OCI-LY7 (cell line): ENCODE measurements around the gene GCLC. TPM values are rescaled to one million over a fixed set of nuclear protein-coding genes. Genes with fewer than 3 reads are reported as not detected.

Source experiments
- BruUV-seq: library from RNA; stranded (reverse); fragments of 400-500 nt; replicated peaks from 2 replicates; lab custom pipeline; 2021; lab: Mats Ljungman, UMichigan
- CTCF ChIA-PET: fragments of 300-600 bp; sonication (Branson Sonifier 250); formaldehyde crosslinking; loops from one replicate; lab custom pipeline; 2022; ENCODE audit warnings: antibody characterized with exemption; ENCODE audit not compliant: unreplicated experiment; lab: Charles Lee
- POLR2A ChIA-PET: fragments of 300-600 bp; sonication (Branson Sonifier 250); formaldehyde crosslinking; loops from one replicate; lab custom pipeline; 2022; ENCODE audit warnings: antibody characterized with exemption; lab: Charles Lee
- DNase-seq: peaks from one replicate; pipeline ENCODE4 v3.0.0-alpha.2; 2015; ENCODE audit warnings: low spot score
- H2AFZ ChIP-seq: fragments of 200-600 bp; sonication (generic), shearing (Covaris generic); 2 replicates; pipeline ENCODE4 v1.6.1; 2014; ENCODE audit warnings: mild to moderate bottlenecking, antibody characterized with exemption, low read length, moderate library complexity
- H3K27ac ChIP-seq: fragments of 200-600 bp; sonication (generic); 2 replicates; pipeline ENCODE4 v1.5.1; 2014; ENCODE audit warnings: mixed run types, low read depth, mild to moderate bottlenecking, moderate library complexity, low read length, inconsistent platforms; ENCODE audit not compliant: poor library complexity, severe bottlenecking
- H3K36me3 ChIP-seq: fragments of 200-600 bp; sonication (generic); 2 replicates; pipeline ENCODE4 v1.6.1; 2014; ENCODE audit warnings: mild to moderate bottlenecking, antibody characterized with exemption, low read length, moderate library complexity, mixed read lengths; ENCODE audit not compliant: insufficient read depth
- H3K4me1 ChIP-seq: fragments of 200-600 bp; sonication (generic); 2 replicates; pipeline ENCODE4 v1.5.1; 2014; ENCODE audit warnings: mild to moderate bottlenecking, low read length; ENCODE audit not compliant: insufficient read depth, poor library complexity, severe bottlenecking
- H3K4me2 ChIP-seq: fragments of 200-600 bp; sonication (generic); 2 replicates; pipeline ENCODE4 v1.6.1; 2014; ENCODE audit warnings: mild to moderate bottlenecking, low read length
- H3K4me3 ChIP-seq: fragments of 200-600 bp; sonication (generic); 2 replicates; pipeline ENCODE4 v1.5.1; 2014; ENCODE audit warnings: mild to moderate bottlenecking, low read depth, low read length; ENCODE audit not compliant: poor library complexity, severe bottlenecking
- H3K79me2 ChIP-seq: fragments of 200-600 bp; sonication (generic); 2 replicates; pipeline ENCODE4 v1.6.1; 2016; ENCODE audit warnings: low read depth, mild to moderate bottlenecking, low read length, moderate library complexity, mixed read lengths; ENCODE audit not compliant: insufficient read depth
- H3K9me2 ChIP-seq: fragments of 200-600 bp; sonication (generic); 2 replicates; pipeline ENCODE4 v1.6.1; 2016; ENCODE audit warnings: mild to moderate bottlenecking, low read length, mixed read lengths; ENCODE audit not compliant: insufficient read depth
- H3K9me3 ChIP-seq: fragments of 200-600 bp; sonication (generic); 2 replicates; pipeline ENCODE4 v1.6.1; 2014; ENCODE audit warnings: mild to moderate bottlenecking, mixed run types, low read length, mixed read lengths
- H4K20me1 ChIP-seq: fragments of 200-600 bp; sonication (generic); 2 replicates; pipeline ENCODE4 v1.6.1; 2014; ENCODE audit warnings: mild to moderate bottlenecking, antibody characterized with exemption, low read length, moderate library complexity, mixed read lengths; ENCODE audit not compliant: insufficient read depth
- CTCF ChIP-seq: fragments of 200-600 bp; sonication (generic); conservative IDR thresholded peaks from 2 replicates; pipeline ENCODE4 v1.5.1; 2014; ENCODE audit warnings: mild to moderate bottlenecking, antibody characterized with exemption, low read length, moderate library complexity, mixed read lengths
- EZH2phosphoT487 ChIP-seq: fragments of 200-600 bp; sonication (generic); IDR thresholded peaks from 2 replicates; pipeline ENCODE4 v1.6.1; 2018; ENCODE audit warnings: low read depth, borderline replicate concordance, mild to moderate bottlenecking, mixed run types, antibody characterized with exemption, low read length, moderate library complexity, mixed read lengths
- intact Hi-C: fragments of 100-400 bp; cut with micrococcal nuclease; formaldehyde crosslinking; loops from one replicate; pipeline ENCODE4 v1.10.0; 2022; ENCODE audit not compliant: unreplicated experiment
- total RNA-seq, 2 experiments: library from RNA; depleted of rRNA in 1 of 2; stranded (reverse); fragments of >200 nt in 1 of 2; shearing (Covaris generic) in 1 of 2; gene quantifications; 2 replicates each; pipeline ENCODE4 v1.2.3, GENCODE V29; 2014 to 2022

GCLC gene
- total RNA-seq, 2 experiments from 2014 or later: 14.3 to 30.4 TPM

- H3K4me2 ChIP-seq: no peak overlapping the region
- H3K27ac ChIP-seq: no peak overlapping the region
- no peaks in the 10 kb centered on the region for H3K9me3 ChIP-seq
- intact Hi-C loops: no loop called here
- no peaks in the 10 kb centered on the region for H3K4me1 ChIP-seq
- no peak overlapping the region for H2AFZ ChIP-seq
- H3K36me3 ChIP-seq: no peaks in the 10 kb centered on the region
- H4K20me1 ChIP-seq: peaks cover 9% of the 10 kb centered on the region
- CTCF ChIA-PET: interaction anchor here (0.6 kb wide), 1 partner anchor 17 kb away, joined by 8 read pairs; the partner anchor contains the start of gene GCLC
- BruUV-seq: no TSS peak
- DNase-seq: no peak
- no peaks in the 10 kb centered on the region for H3K9me2 ChIP-seq
- POLR2A ChIA-PET: interaction anchor here (0.7 kb wide), 1 partner anchor 165 kb away, joined by 3 read pairs; no protein-coding TSS in a partner anchor
- TF ChIP-seq CTCF: no peak
- no peak for TF ChIP-seq EZH2phosphoT487
- 0 out of 2 replicates have a peak, but pooled peaks cover under 1% of the 10 kb centered on the region for H3K79me2 ChIP-seq
- H3K4me3 ChIP-seq: no peak overlapping the region
Measured at GRCh38 chr6:53527249-53527765, 17.6 kb downstream of the GCLC start.

GRCh38 chr6:53526000-53526399 is 18.9 kb downstream of the GCLC start:
- Histone ChIP-seq H4K20me1 (peaks cover 9% of the 10 kb centered on the region), H3K79me2 (no peaks in the 10 kb centered on the region), H3K4me3 (no peak overlapping the region), H3K4me2 (no peak overlapping the region), H3K9me3 (no peaks in the 10 kb centered on the region), H3K27ac (no peak overlapping the region), H3K9me2 (no peaks in the 10 kb centered on the region), H2AFZ (no peak overlapping the region), H3K4me1 (no peaks in the 10 kb centered on the region), H3K36me3 (no peaks in the 10 kb centered on the region)
- DNase-seq: no peak
- intact Hi-C loops: no loop called here
- ChIA-PET CTCF (no interaction called here), POLR2A (interaction anchor here (0.5 to 1.1 kb wide), 4 partner anchors 18 to 1065 kb away, joined by 3 to 5 read pairs (median 3); no protein-coding TSS in a partner anchor)
- no TSS peak for BruUV-seq
- no peak for TF ChIP-seq EZH2phosphoT487
- TF ChIP-seq CTCF: no peak

GRCh38 chr6:53524455-53524815 is 20.5 kb downstream of the GCLC start:
- H3K36me3 ChIP-seq: peaks cover 10% of the 10 kb centered on the region; the same call in 1 of the 2 replicates
- H3K9me2 ChIP-seq: no peaks in the 10 kb centered on the region
- POLR2A ChIA-PET: interaction anchor here (0.5 to 1.2 kb wide), 3 partner anchors 19 to 116 kb away, joined by 3 to 6 read pairs (median 5); no protein-coding TSS in a partner anchor
- no peaks in the 10 kb centered on the region for H3K4me1 ChIP-seq
- CTCF ChIA-PET: no interaction called here
- no peak for DNase-seq
- TF ChIP-seq CTCF (no peak), EZH2phosphoT487 (no peak)
- intact Hi-C loops: no loop called here
- BruUV-seq: no TSS peak
- H3K4me3 ChIP-seq: no peak overlapping the region
- no peaks in the 10 kb centered on the region for H3K79me2 ChIP-seq
- H3K4me2 ChIP-seq: no peak overlapping the region
- no peaks in the 10 kb centered on the region for H3K9me3 ChIP-seq
- H2AFZ ChIP-seq: no peak overlapping the region
- peaks cover 9% of the 10 kb centered on the region for H4K20me1 ChIP-seq
- H3K27ac ChIP-seq: no peak overlapping the region
